NCI-H446 treated with DMSO at 0.1 percent for 48 hours (cell line): Measurements from ENCODE around the gene IPCEF1.

ENCODE experiments used
- DNase-seq: peaks from one replicate; lab custom pipeline; 2025; lab: John Stamatoyannopoulos, UW

The IPCEF1 gene

GRCh38 chr6:154356690-154357089 lies at the start of gene IPCEF1:
Gene IPCEF1 (minus strand): TSS chr6:154356803. CDS start chr6:154265947, 90,856 bp downstream.
- no peak for DNase-seq

- DNase-seq, result no peak
Observed at GRCh38 chr6:154406301-154406700, 49.7 kb upstream of the IPCEF1 start.

GRCh38 chr6:154404791-154405400 lies 48.3 kb upstream of the IPCEF1 start:
- DNase-seq, result no peak

- no peak for DNase-seq
Observed at GRCh38 chr6:154403788-154404187, 47.2 kb upstream of the IPCEF1 start.

GRCh38 chr6:154402081-154402780 lies 45.6 kb upstream of the IPCEF1 start:
- DNase-seq, result no peak

- DNase-seq, result no peak
Observed at GRCh38 chr6:154399097-154399496, 42.5 kb upstream of the IPCEF1 start.

GRCh38 chr6:154397491-154398195 lies 41.0 kb upstream of the IPCEF1 start:
- DNase-seq, result no peak

GRCh38 chr6:154395878-154396277 lies 39.3 kb upstream of the IPCEF1 start:
- DNase-seq, result no peak

GRCh38 chr6:154395316-154395715 lies 38.7 kb upstream of the IPCEF1 start:
- no peak for DNase-seq

GRCh38 chr6:154394571-154394970 lies 38.0 kb upstream of the IPCEF1 start:
- no peak for DNase-seq

GRCh38 chr6:154390034-154390433 lies 33.4 kb upstream of the IPCEF1 start:
- DNase-seq, result no peak

GRCh38 chr6:154388803-154389202 lies 32.2 kb upstream of the IPCEF1 start:
- DNase-seq, result no peak

GRCh38 chr6:154386848-154387717 lies 30.5 kb upstream of the IPCEF1 start:
- no peak for DNase-seq

- DNase-seq, result no peak
Observed at GRCh38 chr6:154384191-154384590, 27.6 kb upstream of the IPCEF1 start.

- no peak for DNase-seq
Observed at GRCh38 chr6:154383273-154383672, 26.7 kb upstream of the IPCEF1 start.

GRCh38 chr6:154382740-154383139 lies 26.1 kb upstream of the IPCEF1 start:
- no peak for DNase-seq

- no peak for DNase-seq
Observed at GRCh38 chr6:154381548-154381947, 24.9 kb upstream of the IPCEF1 start.

- DNase-seq, result no peak
Observed at GRCh38 chr6:154380741-154381140, 24.1 kb upstream of the IPCEF1 start.

GRCh38 chr6:154379585-154379984 lies 23.0 kb upstream of the IPCEF1 start:
- no peak for DNase-seq

- DNase-seq, result no peak
Observed at GRCh38 chr6:154378518-154378917, 21.9 kb upstream of the IPCEF1 start.

- DNase-seq, result no peak
Observed at GRCh38 chr6:154377726-154378125, 21.1 kb upstream of the IPCEF1 start.

- no peak for DNase-seq
Observed at GRCh38 chr6:154373971-154374370, 17.4 kb upstream of the IPCEF1 start.
